GM23338 (cell line): Measurements from ENCODE around the gene MED14. TPM values are rescaled to one million over a fixed set of nuclear protein-coding genes. Genes with fewer than 3 reads are reported as not detected.

Source experiments
- ATAC-seq: fragments of 200-7000 bp; cut with Tn5 transposase; 3 replicates; pipeline ENCODE4 v1.9.1; 2020
- DNase-seq: peaks from one replicate; pipeline ENCODE4 v3.0.0-alpha.2; 2015; ENCODE audit warnings: low spot score
- H2AFZ ChIP-seq: fragments of 200-600 bp; sonication (generic); 2 replicates; pipeline ENCODE4 v1.8.0; 2016; ENCODE audit warnings: antibody characterized with exemption, mild to moderate bottlenecking, moderate library complexity
- H3F3A ChIP-seq: fragments of 200-600 bp; sonication (generic); replicated peaks from 2 replicates; pipeline ENCODE4 v1.8.0; 2017; ENCODE audit warnings: antibody characterized with exemption, mixed run types, low read depth
- H3K27ac ChIP-seq: fragments of 200-600 bp; sonication (generic); 2 replicates; pipeline ENCODE4 v1.6.1; 2016; ENCODE audit warnings: low read depth
- H3K27me3 ChIP-seq: fragments of 200-600 bp; sonication (generic); 2 replicates; pipeline ENCODE4 v1.8.0; 2016; ENCODE audit warnings: mild to moderate bottlenecking, mixed run types, moderate library complexity; ENCODE audit not compliant: insufficient read depth
- H3K36me3 ChIP-seq: fragments of 200-600 bp; sonication (generic); 2 replicates; pipeline ENCODE4 v1.8.0; 2016; ENCODE audit warnings: mild to moderate bottlenecking; ENCODE audit not compliant: insufficient read depth
- H3K4me1 ChIP-seq: fragments of 200-600 bp; sonication (generic); 2 replicates; pipeline ENCODE4 v1.8.0; 2016; ENCODE audit warnings: mild to moderate bottlenecking, moderate library complexity; ENCODE audit not compliant: insufficient read depth
- H3K4me2 ChIP-seq: fragments of 200-600 bp; sonication (generic); 2 replicates; pipeline ENCODE4 v1.7.1; 2017; ENCODE audit warnings: mixed run types
- H3K4me3 ChIP-seq: fragments of 200-600 bp; sonication (generic); 2 replicates; pipeline ENCODE4 v1.6.1; 2016; ENCODE audit warnings: mixed run types
- H3K79me2 ChIP-seq: fragments of 200-600 bp; sonication (generic); replicated peaks from 2 replicates; pipeline ENCODE4 v1.8.0; 2017; ENCODE audit warnings: mild to moderate bottlenecking; ENCODE audit not compliant: insufficient read depth
- H3K9me2 ChIP-seq: fragments of 200-600 bp; sonication (generic); 2 replicates; pipeline ENCODE4 v1.8.0; 2017; ENCODE audit not compliant: insufficient read depth
- H4K20me1 ChIP-seq: fragments of 200-600 bp; sonication (generic); replicated peaks from 2 replicates; pipeline ENCODE4 v1.8.0; 2017; ENCODE audit warnings: mild to moderate bottlenecking; ENCODE audit not compliant: insufficient read depth
- H3K27ac Mint-ChIP-seq: 2 replicates; pipeline ENCODE4 v1.8.0; 2020; ENCODE audit warnings: inconsistent platforms, mild to moderate bottlenecking, moderate library complexity, mixed read lengths
- H3K27me3 Mint-ChIP-seq: 3 replicates; pipeline ENCODE4 v1.8.0; 2022; ENCODE audit warnings: low read depth, mild to moderate bottlenecking, moderate library complexity, mixed read lengths, inconsistent platforms; ENCODE audit not compliant: insufficient read depth, poor library complexity
- H3K36me3 Mint-ChIP-seq: 3 replicates; pipeline ENCODE4 v1.8.0; 2021; ENCODE audit warnings: low read depth, mild to moderate bottlenecking, inconsistent platforms, moderate library complexity, mixed read lengths
- H3K4me1 Mint-ChIP-seq: 3 replicates; pipeline ENCODE4 v1.8.0; 2020; ENCODE audit warnings: mild to moderate bottlenecking, inconsistent platforms, mixed read lengths
- H3K4me3 Mint-ChIP-seq: 3 replicates; pipeline ENCODE4 v1.8.0; 2021; ENCODE audit warnings: moderate library complexity, mild to moderate bottlenecking, inconsistent platforms, mixed read lengths
- H3K9me3 Mint-ChIP-seq: 3 replicates; pipeline ENCODE4 v1.8.0; 2020; ENCODE audit warnings: moderate library complexity, mild to moderate bottlenecking, inconsistent platforms, mixed read lengths
- CREB1 ChIP-seq: fragments of 250-450 bp; sonication (Bioruptor Pico); IDR thresholded peaks from 2 replicates; pipeline ENCODE4 v1.5.0; 2020; ENCODE audit warnings: low read depth, mild to moderate bottlenecking, moderate library complexity
- EZH2 ChIP-seq: fragments of 200-600 bp; sonication (generic); IDR thresholded peaks from one replicate; pipeline ENCODE4 v1.8.0; 2017; ENCODE audit warnings: antibody characterized with exemption, mild to moderate bottlenecking, low read depth; ENCODE audit not compliant: unreplicated experiment
- EZH2phosphoT487 ChIP-seq: fragments of 200-600 bp; sonication (generic); IDR thresholded peaks from one replicate; pipeline ENCODE4 v1.8.1; 2018; ENCODE audit warnings: antibody characterized with exemption; ENCODE audit not compliant: unreplicated experiment
- POLR2AphosphoS5 ChIP-seq: IDR thresholded peaks from 2 replicates; pipeline ENCODE4 v1.6.1; 2016; ENCODE audit warnings: antibody characterized with exemption, low read depth
- STAT1 ChIP-seq: IDR thresholded peaks from one replicate; pipeline ENCODE4 v1.6.1; 2016; ENCODE audit warnings: antibody characterized with exemption; ENCODE audit not compliant: unreplicated experiment
- ZNF114 ChIP-seq: fragments of 250-450 bp; sonication (Bioruptor Pico); IDR thresholded peaks from 2 replicates; pipeline ENCODE4 v1.5.0; 2020; ENCODE audit warnings: mild to moderate bottlenecking, moderate library complexity
- polyA plus RNA-seq: library from polyadenylated mRNA; unstranded; fragments of >200 nt; fragmentation: Nextera tagmentation; extraction: Ambion mirVana; gene quantifications from 2 replicates; pipeline ENCODE4 v1.2.1, GENCODE V29; 2016
- total RNA-seq: library from RNA; depleted of rRNA; stranded (reverse); fragments of >200 nt; shearing (Covaris generic); gene quantifications from 2 replicates; pipeline ENCODE4 v1.2.3, GENCODE V29; 2014
- TF ChIP-seq, protein P1 (sequence below): IDR thresholded peaks from 2 replicates; pipeline ENCODE4 v1.6.1; 2016; ENCODE audit warnings: antibody characterized with exemption
- TF ChIP-seq, protein P2 (sequence below), 2 experiments: fragments of 200-600 bp in 1 of 2; sonication (generic) in 1 of 2; conservative IDR thresholded peaks; 2 replicates each; pipeline versions ENCODE4 v1.5.1 to v1.6.1; 2016 to 2017; ENCODE audit warnings: antibody characterized with exemption in 2 of 2, low read depth in 2 of 2, mild to moderate bottlenecking in 2 of 2, moderate library complexity in 1 of 2
- TF ChIP-seq, protein P3 (sequence below): fragments of 250-450 bp; sonication (Bioruptor Pico); IDR thresholded peaks from 2 replicates; pipeline ENCODE4 v1.5.0; 2020; ENCODE audit warnings: mild to moderate bottlenecking, moderate library complexity

Gene MED14
- total and polyA plus RNA-seq, 2 experiments from 2014 or later = 29.8 to 99.3 TPM

DNA sequence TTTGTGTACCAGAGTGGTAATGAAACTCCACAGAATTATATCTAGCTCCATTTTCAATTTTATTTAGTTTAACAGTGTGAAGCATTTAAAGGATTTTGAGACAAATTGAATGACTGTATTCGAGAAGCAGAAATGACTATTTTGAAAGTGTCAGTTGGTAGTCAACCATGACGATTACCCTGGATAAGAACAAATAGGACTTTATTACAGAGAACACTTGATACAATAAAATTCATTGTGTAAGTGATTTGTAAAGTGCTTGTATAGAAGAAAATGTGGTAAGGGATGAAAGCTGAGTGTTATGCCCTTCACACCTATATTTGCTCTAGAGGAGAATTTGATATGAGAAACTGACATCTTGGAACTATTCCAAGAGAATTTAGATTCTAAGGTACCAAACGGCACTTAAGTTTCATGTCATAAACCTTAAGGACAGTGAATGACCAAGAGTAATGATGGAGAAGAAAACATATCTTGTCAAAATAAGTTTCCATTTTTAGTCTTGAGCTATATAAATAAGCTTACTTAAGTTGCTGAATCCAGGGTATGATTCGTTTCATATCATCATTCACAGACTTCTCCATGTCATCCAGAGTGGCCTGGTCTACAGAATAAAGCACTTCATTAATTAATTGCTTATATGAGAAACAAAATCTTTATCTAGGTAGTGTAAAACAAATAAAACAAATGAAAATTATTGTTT, 34.6 kb downstream of the MED14 start:
- DNase-seq (no peak), ATAC-seq (no peak)
- Mint-ChIP-seq H3K27ac (no peak overlapping the region), H3K27me3 (no peaks in the 10 kb centered on the region), H3K9me3 (no peaks in the 10 kb centered on the region; the same call in 2 of the 3 replicates), H3K4me1 (no peaks in the 10 kb centered on the region), H3K4me3 (no peak overlapping the region), H3K36me3 (peaks cover 76% of the 10 kb centered on the region)
- TF ChIP-seq, protein P1, sequence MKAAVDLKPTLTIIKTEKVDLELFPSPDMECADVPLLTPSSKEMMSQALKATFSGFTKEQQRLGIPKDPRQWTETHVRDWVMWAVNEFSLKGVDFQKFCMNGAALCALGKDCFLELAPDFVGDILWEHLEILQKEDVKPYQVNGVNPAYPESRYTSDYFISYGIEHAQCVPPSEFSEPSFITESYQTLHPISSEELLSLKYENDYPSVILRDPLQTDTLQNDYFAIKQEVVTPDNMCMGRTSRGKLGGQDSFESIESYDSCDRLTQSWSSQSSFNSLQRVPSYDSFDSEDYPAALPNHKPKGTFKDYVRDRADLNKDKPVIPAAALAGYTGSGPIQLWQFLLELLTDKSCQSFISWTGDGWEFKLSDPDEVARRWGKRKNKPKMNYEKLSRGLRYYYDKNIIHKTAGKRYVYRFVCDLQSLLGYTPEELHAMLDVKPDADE = no peak
- TF ChIP-seq, protein P2, sequence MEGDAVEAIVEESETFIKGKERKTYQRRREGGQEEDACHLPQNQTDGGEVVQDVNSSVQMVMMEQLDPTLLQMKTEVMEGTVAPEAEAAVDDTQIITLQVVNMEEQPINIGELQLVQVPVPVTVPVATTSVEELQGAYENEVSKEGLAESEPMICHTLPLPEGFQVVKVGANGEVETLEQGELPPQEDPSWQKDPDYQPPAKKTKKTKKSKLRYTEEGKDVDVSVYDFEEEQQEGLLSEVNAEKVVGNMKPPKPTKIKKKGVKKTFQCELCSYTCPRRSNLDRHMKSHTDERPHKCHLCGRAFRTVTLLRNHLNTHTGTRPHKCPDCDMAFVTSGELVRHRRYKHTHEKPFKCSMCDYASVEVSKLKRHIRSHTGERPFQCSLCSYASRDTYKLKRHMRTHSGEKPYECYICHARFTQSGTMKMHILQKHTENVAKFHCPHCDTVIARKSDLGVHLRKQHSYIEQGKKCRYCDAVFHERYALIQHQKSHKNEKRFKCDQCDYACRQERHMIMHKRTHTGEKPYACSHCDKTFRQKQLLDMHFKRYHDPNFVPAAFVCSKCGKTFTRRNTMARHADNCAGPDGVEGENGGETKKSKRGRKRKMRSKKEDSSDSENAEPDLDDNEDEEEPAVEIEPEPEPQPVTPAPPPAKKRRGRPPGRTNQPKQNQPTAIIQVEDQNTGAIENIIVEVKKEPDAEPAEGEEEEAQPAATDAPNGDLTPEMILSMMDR (conservative IDR thresholded peaks at IDR 0.05; ENCODE audit: low read depth in 2 of 2) = no peak
- no peak for TF ChIP-seq EZH2
- no peak for TF ChIP-seq STAT1
- TF ChIP-seq POLR2AphosphoS5 = no peak
- H3F3A ChIP-seq = no peaks in the 10 kb centered on the region
- H3K9me2 ChIP-seq = no peaks in the 10 kb centered on the region
- H3K4me3 ChIP-seq = no peak overlapping the region
- peaks cover 49% of the 10 kb centered on the region for H3K36me3 ChIP-seq
- H3K4me2 ChIP-seq = no peak overlapping the region
- no peak overlapping the region for H3K27ac ChIP-seq
- no peaks in the 10 kb centered on the region for H3K4me1 ChIP-seq
- no peaks in the 10 kb centered on the region for H4K20me1 ChIP-seq
- no peaks in the 10 kb centered on the region for H3K79me2 ChIP-seq
- no peak overlapping the region for H2AFZ ChIP-seq
- no peaks in the 10 kb centered on the region for H3K27me3 ChIP-seq

DNA sequence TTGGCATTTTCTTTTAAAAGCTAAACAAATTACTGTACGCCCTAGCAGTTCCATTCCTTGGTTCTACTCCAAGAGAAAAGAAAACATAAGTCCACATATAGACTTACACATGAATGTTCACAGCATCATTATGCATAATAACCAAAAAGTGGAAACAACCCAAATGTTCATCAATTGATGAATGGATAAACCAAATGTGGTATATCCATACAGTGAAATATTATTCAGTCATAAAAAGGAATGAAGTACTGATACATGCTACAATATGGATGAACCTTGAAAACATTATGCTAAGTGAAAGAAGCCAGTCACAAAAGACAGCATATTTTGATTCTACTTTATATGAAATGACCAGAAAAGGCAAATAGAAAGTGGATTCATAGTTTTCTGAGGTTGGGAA, 36.5 kb downstream of the MED14 start:
- no peaks in the 10 kb centered on the region for H3K27me3 Mint-ChIP-seq
- no peaks in the 10 kb centered on the region for H3K27me3 ChIP-seq
- H4K20me1 ChIP-seq = no peaks in the 10 kb centered on the region
- H3K4me3 Mint-ChIP-seq = no peak overlapping the region
- 0 out of 2 replicates have a peak, but pooled peaks cover 4% of the 10 kb centered on the region for H3K79me2 ChIP-seq
- DNase-seq = no peak
- no peaks in the 10 kb centered on the region for H3K4me1 Mint-ChIP-seq
- no peaks in the 10 kb centered on the region; the same call in 2 of the 3 replicates for H3K9me3 Mint-ChIP-seq
- peaks cover 81% of the 10 kb centered on the region for H3K36me3 Mint-ChIP-seq
- no peak for ATAC-seq
- no peak overlapping the region for H3K4me3 ChIP-seq
- H3K36me3 ChIP-seq = peaks cover 55% of the 10 kb centered on the region
- no peak overlapping the region for H3K27ac Mint-ChIP-seq
- H3K4me2 ChIP-seq = no peak overlapping the region
- H3K27ac ChIP-seq = no peak overlapping the region
- H2AFZ ChIP-seq = no peak overlapping the region
- no peaks in the 10 kb centered on the region for H3F3A ChIP-seq
- no peaks in the 10 kb centered on the region for H3K4me1 ChIP-seq
- no peaks in the 10 kb centered on the region for H3K9me2 ChIP-seq
- TF ChIP-seq EZH2 (no peak), CREB1 (no peak), STAT1 (no peak), ZNF114 (CRISPR knock-in tag) (no peak), EZH2phosphoT487 (no peak)
- TF ChIP-seq, protein P2 (conservative IDR thresholded peaks at IDR 0.05; ENCODE audit: low read depth in 2 of 2) = no peak
- TF ChIP-seq, protein P3, sequence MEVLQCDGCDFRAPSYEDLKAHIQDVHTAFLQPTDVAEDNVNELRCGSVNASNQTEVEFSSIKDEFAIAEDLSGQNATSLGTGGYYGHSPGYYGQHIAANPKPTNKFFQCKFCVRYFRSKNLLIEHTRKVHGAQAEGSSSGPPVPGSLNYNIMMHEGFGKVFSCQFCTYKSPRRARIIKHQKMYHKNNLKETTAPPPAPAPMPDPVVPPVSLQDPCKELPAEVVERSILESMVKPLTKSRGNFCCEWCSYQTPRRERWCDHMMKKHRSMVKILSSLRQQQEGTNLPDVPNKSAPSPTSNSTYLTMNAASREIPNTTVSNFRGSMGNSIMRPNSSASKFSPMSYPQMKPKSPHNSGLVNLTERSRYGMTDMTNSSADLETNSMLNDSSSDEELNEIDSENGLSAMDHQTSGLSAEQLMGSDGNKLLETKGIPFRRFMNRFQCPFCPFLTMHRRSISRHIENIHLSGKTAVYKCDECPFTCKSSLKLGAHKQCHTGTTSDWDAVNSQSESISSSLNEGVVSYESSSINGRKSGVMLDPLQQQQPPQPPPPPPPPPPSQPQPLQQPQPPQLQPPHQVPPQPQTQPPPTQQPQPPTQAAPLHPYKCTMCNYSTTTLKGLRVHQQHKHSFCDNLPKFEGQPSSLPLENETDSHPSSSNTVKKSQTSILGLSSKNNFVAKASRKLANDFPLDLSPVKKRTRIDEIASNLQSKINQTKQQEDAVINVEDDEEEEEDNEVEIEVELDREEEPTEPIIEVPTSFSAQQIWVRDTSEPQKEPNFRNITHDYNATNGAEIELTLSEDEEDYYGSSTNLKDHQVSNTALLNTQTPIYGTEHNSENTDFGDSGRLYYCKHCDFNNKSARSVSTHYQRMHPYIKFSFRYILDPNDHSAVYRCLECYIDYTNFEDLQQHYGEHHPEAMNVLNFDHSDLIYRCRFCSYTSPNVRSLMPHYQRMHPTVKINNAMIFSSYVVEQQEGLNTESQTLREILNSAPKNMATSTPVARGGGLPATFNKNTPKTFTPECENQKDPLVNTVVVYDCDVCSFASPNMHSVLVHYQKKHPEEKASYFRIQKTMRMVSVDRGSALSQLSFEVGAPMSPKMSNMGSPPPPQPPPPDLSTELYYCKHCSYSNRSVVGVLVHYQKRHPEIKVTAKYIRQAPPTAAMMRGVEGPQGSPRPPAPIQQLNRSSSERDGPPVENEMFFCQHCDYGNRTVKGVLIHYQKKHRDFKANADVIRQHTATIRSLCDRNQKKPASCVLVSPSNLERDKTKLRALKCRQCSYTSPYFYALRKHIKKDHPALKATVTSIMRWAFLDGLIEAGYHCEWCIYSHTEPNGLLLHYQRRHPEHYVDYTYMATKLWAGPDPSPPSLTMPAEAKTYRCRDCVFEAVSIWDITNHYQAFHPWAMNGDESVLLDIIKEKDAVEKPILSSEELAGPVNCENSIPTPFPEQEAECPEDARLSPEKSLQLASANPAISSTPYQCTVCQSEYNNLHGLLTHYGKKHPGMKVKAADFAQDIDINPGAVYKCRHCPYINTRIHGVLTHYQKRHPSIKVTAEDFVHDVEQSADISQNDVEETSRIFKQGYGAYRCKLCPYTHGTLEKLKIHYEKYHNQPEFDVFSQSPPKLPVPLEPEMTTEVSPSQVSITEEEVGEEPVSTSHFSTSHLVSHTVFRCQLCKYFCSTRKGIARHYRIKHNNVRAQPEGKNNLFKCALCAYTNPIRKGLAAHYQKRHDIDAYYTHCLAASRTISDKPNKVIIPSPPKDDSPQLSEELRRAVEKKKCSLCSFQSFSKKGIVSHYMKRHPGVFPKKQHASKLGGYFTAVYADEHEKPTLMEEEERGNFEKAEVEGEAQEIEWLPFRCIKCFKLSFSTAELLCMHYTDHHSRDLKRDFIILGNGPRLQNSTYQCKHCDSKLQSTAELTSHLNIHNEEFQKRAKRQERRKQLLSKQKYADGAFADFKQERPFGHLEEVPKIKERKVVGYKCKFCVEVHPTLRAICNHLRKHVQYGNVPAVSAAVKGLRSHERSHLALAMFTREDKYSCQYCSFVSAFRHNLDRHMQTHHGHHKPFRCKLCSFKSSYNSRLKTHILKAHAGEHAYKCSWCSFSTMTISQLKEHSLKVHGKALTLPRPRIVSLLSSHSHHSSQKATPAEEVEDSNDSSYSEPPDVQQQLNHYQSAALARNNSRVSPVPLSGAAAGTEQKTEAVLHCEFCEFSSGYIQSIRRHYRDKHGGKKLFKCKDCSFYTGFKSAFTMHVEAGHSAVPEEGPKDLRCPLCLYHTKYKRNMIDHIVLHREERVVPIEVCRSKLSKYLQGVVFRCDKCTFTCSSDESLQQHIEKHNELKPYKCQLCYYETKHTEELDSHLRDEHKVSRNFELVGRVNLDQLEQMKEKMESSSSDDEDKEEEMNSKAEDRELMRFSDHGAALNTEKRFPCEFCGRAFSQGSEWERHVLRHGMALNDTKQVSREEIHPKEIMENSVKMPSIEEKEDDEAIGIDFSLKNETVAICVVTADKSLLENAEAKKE (CRISPR knock-in tag) = no peak
